ENCODE measurements around the gene PPP6R2.
A peak's percentile ranks its signal among the peaks of the same experiment; 100 is the strongest.

The PPP6R2 gene

GRCh38 chr22:50439871-50440331, 96.8 kb downstream of the PPP6R2 start:
- ChIA-PET POLR2A (interaction anchor here (0.5 kb wide), 1 partner anchor 13 kb away, joined by 6 read pairs; no protein-coding TSS in a partner anchor), CTCF (no interaction called here)
- peaks cover 0 to 88% of the 10 kb centered on the region in 2 experiments; a peak in 2 of 3 replicates for H3K36me3 ChIP-seq (ENCODE audit: control insufficient read depth in 2 of 2, insufficient read depth in 1 of 2, low read length in 2 of 2)
- no peaks in the 10 kb centered on the region for H3K9me3 ChIP-seq (ENCODE audit: control insufficient read depth, insufficient read depth, low read depth, low read length)
- H3K27ac ChIP-seq (ENCODE audit: extremely low read depth, low read depth, low read length), result no peak overlapping the region
- H3K4me1 ChIP-seq (ENCODE audit: control insufficient read depth, insufficient read depth, low read length), result no peaks in the 10 kb centered on the region; the same call in 1 of the 2 replicates
- H3K4me3 ChIP-seq (ENCODE audit: low read depth, low read length), result no peak overlapping the region
- TF ChIP-seq KLF8 (tag by site-specific recombination; IDR thresholded peaks at IDR 0.05) (no peak), ZNF157 (tag by site-specific recombination; IDR thresholded peaks at IDR 0.05) (no peak), ZNF692 (tag by site-specific recombination; IDR thresholded peaks at IDR 0.05) (no peak), ZNF175 (tag by site-specific recombination; IDR thresholded peaks at IDR 0.05) (no peak), ZFHX2 (tag by site-specific recombination; conservative IDR thresholded peaks at IDR 0.05) (peak; percentile 61), ZNF521 (tag by site-specific recombination; IDR thresholded peaks at IDR 0.05) (no peak), ZNF140 (tag by site-specific recombination; IDR thresholded peaks at IDR 0.05) (no peak), ZBTB44 (tag by site-specific recombination; IDR thresholded peaks at IDR 0.05) (no peak), ZNF266 (tag by site-specific recombination; IDR thresholded peaks at IDR 0.05; ENCODE audit: low read depth) (no peak), ZNF768 (tag by site-specific recombination; IDR thresholded peaks at IDR 0.05) (no peak), ZNF610 (tag by site-specific recombination; IDR thresholded peaks at IDR 0.05; ENCODE audit: borderline replicate concordance) (no peak), ZNF404 (tag by site-specific recombination; IDR thresholded peaks at IDR 0.05) (no peak), ZNF350 (tag by site-specific recombination; IDR thresholded peaks at IDR 0.05) (no peak), ZNF670 (tag by site-specific recombination; IDR thresholded peaks at IDR 0.05; ENCODE audit: low read depth) (no peak), PRDM10 (tag by site-specific recombination; IDR thresholded peaks at IDR 0.05) (no peak), EGR2 (tag by site-specific recombination; IDR thresholded peaks at IDR 0.05; ENCODE audit: low read depth) (peak; percentile 18; the same call in 1 of the 2 replicates), BCL11B (tag by site-specific recombination; IDR thresholded peaks at IDR 0.05; ENCODE audit: low read depth) (no peak), ZBTB49 (tag by site-specific recombination; IDR thresholded peaks at IDR 0.05; ENCODE audit: low read depth) (no peak), INSM2 (tag by site-specific recombination; IDR thresholded peaks at IDR 0.05) (no peak)
- TF ChIP-seq, protein P1, sequence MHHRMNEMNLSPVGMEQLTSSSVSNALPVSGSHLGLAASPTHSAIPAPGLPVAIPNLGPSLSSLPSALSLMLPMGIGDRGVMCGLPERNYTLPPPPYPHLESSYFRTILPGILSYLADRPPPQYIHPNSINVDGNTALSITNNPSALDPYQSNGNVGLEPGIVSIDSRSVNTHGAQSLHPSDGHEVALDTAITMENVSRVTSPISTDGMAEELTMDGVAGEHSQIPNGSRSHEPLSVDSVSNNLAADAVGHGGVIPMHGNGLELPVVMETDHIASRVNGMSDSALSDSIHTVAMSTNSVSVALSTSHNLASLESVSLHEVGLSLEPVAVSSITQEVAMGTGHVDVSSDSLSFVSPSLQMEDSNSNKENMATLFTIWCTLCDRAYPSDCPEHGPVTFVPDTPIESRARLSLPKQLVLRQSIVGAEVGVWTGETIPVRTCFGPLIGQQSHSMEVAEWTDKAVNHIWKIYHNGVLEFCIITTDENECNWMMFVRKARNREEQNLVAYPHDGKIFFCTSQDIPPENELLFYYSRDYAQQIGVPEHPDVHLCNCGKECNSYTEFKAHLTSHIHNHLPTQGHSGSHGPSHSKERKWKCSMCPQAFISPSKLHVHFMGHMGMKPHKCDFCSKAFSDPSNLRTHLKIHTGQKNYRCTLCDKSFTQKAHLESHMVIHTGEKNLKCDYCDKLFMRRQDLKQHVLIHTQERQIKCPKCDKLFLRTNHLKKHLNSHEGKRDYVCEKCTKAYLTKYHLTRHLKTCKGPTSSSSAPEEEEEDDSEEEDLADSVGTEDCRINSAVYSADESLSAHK (tag by site-specific recombination; IDR thresholded peaks at IDR 0.05), result no peak
- TF ChIP-seq, protein P2, sequence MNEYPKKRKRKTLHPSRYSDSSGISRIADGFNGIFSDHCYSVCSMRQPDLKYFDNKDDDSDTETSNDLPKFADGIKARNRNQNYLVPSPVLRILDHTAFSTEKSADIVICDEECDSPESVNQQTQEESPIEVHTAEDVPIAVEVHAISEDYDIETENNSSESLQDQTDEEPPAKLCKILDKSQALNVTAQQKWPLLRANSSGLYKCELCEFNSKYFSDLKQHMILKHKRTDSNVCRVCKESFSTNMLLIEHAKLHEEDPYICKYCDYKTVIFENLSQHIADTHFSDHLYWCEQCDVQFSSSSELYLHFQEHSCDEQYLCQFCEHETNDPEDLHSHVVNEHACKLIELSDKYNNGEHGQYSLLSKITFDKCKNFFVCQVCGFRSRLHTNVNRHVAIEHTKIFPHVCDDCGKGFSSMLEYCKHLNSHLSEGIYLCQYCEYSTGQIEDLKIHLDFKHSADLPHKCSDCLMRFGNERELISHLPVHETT (tag by site-specific recombination; IDR thresholded peaks at IDR 0.05), result no peak
- TF ChIP-seq, protein P3, sequence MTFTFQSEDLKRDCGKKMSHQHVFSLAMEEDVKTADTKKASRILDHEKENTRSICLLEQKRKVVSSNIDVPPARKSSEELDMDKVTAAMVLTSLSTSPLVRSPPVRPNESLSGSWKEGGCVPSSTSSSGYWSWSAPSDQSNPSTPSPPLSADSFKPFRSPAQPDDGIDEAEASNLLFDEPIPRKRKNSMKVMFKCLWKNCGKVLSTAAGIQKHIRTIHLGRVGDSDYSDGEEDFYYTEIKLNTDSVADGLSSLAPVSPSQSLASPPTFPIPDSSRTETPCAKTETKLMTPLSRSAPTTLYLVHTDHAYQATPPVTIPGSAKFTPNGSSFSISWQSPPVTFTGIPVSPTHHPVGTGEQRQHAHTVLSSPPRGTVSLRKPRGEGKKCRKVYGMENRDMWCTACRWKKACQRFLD (tag by site-specific recombination; IDR thresholded peaks at IDR 0.05), result no peak
